Thyroid gland (tissue), 4 donors: ENCODE results near the gene SDC3. TPM values are rescaled to one million over a fixed set of nuclear protein-coding genes. Genes with fewer than 3 reads are reported as not detected.

Experiments used
- DNase-seq, 2 donors: peaks; one replicate each; pipeline ENCODE4 v3.0.0-alpha.2; 2019
- H3K27ac ChIP-seq, 3 donors: fragments of 200-600 bp; sonication (generic); 1 replicate in 2 of 3; 2 replicates in 1 of 3; pipeline ENCODE4 v1.5.1; 2016 to 2019; ENCODE audit warnings: mild to moderate bottlenecking in 1 of 3, moderate library complexity in 1 of 3
- H3K27me3 ChIP-seq: fragments of 200-600 bp; sonication (generic); one replicate; pipeline ENCODE4 v1.5.1; 2019
- H3K36me3 ChIP-seq, 2 donors: fragments of 200-600 bp; sonication (generic); one replicate each; pipeline ENCODE4 v1.5.1; 2016 to 2019
- H3K4me1 ChIP-seq, 2 donors: fragments of 200-600 bp; sonication (generic); one replicate each; pipeline ENCODE4 v1.5.1; 2017 to 2019
- H3K4me3 ChIP-seq, 3 donors: fragments of 200-600 bp; sonication (generic); replicated peaks in 1 of 3; 1 replicate in 2 of 3; 2 replicates in 1 of 3; pipeline ENCODE4 v1.5.1; 2016; ENCODE audit warnings: mild to moderate bottlenecking in 1 of 3
- H3K9me3 ChIP-seq: fragments of 200-600 bp; sonication (generic); one replicate; pipeline ENCODE4 v1.5.1; 2017
- CTCF ChIP-seq, 6 experiments: fragments of 200-600 bp in 3 of 6; fragments of 450-650 bp in 3 of 6; sonication (generic) in 3 of 6; IDR thresholded peaks; one replicate each; pipeline ENCODE4 v1.5.1; 2016 to 2019; ENCODE audit warnings: antibody characterized with exemption in 6 of 6, mild to moderate bottlenecking in 2 of 6, inconsistent platforms in 1 of 6, moderate library complexity in 1 of 6
- POLR2A ChIP-seq, 2 donors: fragments of 450-650 bp; IDR thresholded peaks; one replicate each; pipeline ENCODE4 v1.6.1; 2017; ENCODE audit warnings: antibody characterized with exemption in 2 of 2, mild to moderate bottlenecking in 2 of 2, moderate library complexity in 1 of 2
- WGBS, 2 donors: methylation state at CpG; one replicate each; pipeline ENCODE4 v1.1.5; 2017; 5-methylcytosine and 5-hydroxymethylcytosine counted together
- intact Hi-C: fragments of 100-400 bp; cut with DNase I; formaldehyde crosslinking; loops from one replicate; pipeline ENCODE4 v1.15.1; 2023
- total RNA-seq, 4 donors: library from RNA; depleted of rRNA; stranded (reverse); fragments of >200 nt; gene quantifications; one replicate each; pipeline ENCODE4 v1.2.3, GENCODE V29; 2016

The SDC3 gene
- total RNA-seq, 4 donors from 2014 or later: 13.2 to 19.5 (median 15.9) TPM

DNA sequence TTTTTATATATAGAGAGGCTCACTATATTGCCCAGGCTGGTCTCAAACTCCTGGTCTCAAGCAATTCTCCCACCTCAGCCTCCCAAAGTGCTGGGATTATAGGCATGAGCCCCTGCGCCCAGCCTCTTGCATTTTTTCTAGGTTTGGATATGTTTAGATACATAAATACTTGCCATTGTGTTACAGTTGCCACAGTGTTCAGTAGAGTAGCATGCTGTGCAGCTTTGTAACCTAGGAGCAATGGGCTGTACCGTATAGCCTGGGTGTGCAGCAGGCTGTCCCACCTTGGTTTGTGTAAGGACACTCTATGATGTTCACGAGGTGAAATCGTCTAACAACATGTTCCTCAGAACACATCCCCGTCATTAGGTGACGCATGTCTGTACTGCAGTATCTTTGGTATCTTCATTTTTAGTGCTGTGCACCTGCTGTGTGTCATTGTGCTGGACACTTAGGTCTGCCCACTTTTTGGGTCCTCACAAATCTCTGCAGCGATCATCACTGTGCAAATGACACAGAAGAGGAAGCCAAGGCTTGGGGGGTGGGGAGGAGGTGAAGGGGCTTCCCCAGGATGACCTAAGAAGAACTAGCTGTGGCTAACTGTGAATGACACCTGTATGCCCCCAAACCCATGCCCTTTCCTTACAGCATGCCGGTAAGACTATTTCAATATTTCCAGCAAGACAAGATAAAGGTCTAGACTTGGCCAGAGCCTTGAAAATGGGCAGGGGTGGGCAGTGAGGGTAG lies 44.5 kb downstream of the SDC3 start:
- no peak for DNase-seq
- Histone ChIP-seq H3K27ac (no peak overlapping the region), H3K9me3 (no peaks in the 10 kb centered on the region), H3K4me1 (no peaks in the 10 kb centered on the region), H3K4me3 (no peak overlapping the region), H3K27me3 (no peaks in the 10 kb centered on the region), H3K36me3 (no peaks in the 10 kb centered on the region)
- TF ChIP-seq CTCF (IDR thresholded peaks at IDR 0.05) (no peak), POLR2A (IDR thresholded peaks at IDR 0.05) (no peak)
- WGBS, 2 donors: 78 to 88% methylated on average over 8 of the region's 8 CpGs
- intact Hi-C loops: no loop called here

- TF ChIP-seq CTCF (IDR thresholded peaks at IDR 0.05): no peak
- TF ChIP-seq POLR2A (IDR thresholded peaks at IDR 0.05): no peak
- Histone ChIP-seq H3K27me3 (no peaks in the 10 kb centered on the region), H3K4me1 (peaks cover 0 to 4% of the 10 kb centered on the region in 2 donors), H3K27ac (no peak overlapping the region), H3K36me3 (no peaks in the 10 kb centered on the region), H3K4me3 (no peak overlapping the region), H3K9me3 (no peaks in the 10 kb centered on the region)
- intact Hi-C loops: no loop called here
- no peak for DNase-seq
- WGBS, 2 donors: 94 to 95% methylated on average over 5 of the region's 5 CpGs
These were observed 48.3 kb downstream of the SDC3 start for GRCh38 chr1:30860320-30860652.

GRCh38 chr1:30857964-30858363 lies 50.6 kb downstream of the SDC3 start:
- no peak for DNase-seq
- Histone ChIP-seq H3K4me3 (no peak overlapping the region), H3K27me3 (no peaks in the 10 kb centered on the region), H3K36me3 (no peaks in the 10 kb centered on the region), H3K4me1 (peaks cover 0 to 4% of the 10 kb centered on the region in 2 donors), H3K27ac (no peak overlapping the region), H3K9me3 (no peaks in the 10 kb centered on the region)
- intact Hi-C loops: no loop called here
- 88 to 93% methylated on average over 7 of the region's 8 CpGs for WGBS, 2 donors
- TF ChIP-seq POLR2A (IDR thresholded peaks at IDR 0.05) (no peak), CTCF (IDR thresholded peaks at IDR 0.05) (no peak)

GRCh38 chr1:30857062-30857461 lies 51.5 kb downstream of the SDC3 start:
- H3K9me3 ChIP-seq: no peaks in the 10 kb centered on the region
- H3K27ac ChIP-seq: no peak overlapping the region
- no peaks in the 10 kb centered on the region for H3K27me3 ChIP-seq
- H3K4me3 ChIP-seq: no peak overlapping the region
- no peak for DNase-seq
- no peak for TF ChIP-seq CTCF (IDR thresholded peaks at IDR 0.05)
- TF ChIP-seq POLR2A (IDR thresholded peaks at IDR 0.05): no peak
- no peaks in the 10 kb centered on the region for H3K36me3 ChIP-seq
- intact Hi-C loops: no loop called here
- peaks cover 0 to 10% of the 10 kb centered on the region in 2 donors for H3K4me1 ChIP-seq

DNA sequence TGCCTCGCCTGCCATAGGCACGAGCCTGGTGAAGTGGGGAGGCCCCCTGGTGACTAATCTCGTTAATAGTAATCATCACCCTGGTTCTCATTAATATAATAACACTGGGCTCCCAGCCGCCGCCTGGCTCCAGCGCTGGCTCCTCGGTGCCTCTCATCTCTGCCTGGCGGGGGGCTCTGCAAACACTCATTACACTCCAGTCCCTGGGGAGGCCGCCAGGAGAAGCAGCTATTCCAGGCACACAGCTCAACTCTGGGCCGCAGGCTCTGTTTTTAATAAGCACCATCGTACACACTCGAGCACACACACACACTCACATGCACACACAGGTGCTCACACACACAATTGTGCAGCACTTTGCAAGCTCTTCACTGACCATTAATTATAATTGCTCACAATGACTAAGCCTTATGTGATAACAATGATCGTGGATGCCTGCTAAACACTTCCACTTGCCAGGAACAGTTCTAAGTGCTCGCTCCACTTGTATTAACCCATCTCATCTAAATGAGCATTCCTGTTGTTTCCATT lies 52.2 kb downstream of the SDC3 start:
- Histone ChIP-seq H3K36me3 (no peaks in the 10 kb centered on the region), H3K27me3 (no peaks in the 10 kb centered on the region), H3K9me3 (no peaks in the 10 kb centered on the region), H3K27ac (no peak overlapping the region), H3K4me1 (peaks cover 0 to 11% of the 10 kb centered on the region in 2 donors), H3K4me3 (no peak overlapping the region)
- 29 to 33% methylated on average over 14 of the region's 14 CpGs for WGBS, 2 donors
- TF ChIP-seq POLR2A (IDR thresholded peaks at IDR 0.05): no peak
- no peak for TF ChIP-seq CTCF (IDR thresholded peaks at IDR 0.05)
- peak; percentile 30 to 45 for DNase-seq
- intact Hi-C loops: no loop called here
